GM18909 (cell line): ENCODE measurements around the gene SOX13.

Experiments
- ATAC-seq: cut with Tn5 transposase; IDR thresholded peaks from one replicate; pipeline ENCODE4 v1.9.1; 2021; ENCODE audit warnings: mild to moderate bottlenecking; ENCODE audit not compliant: unreplicated experiment, poor library complexity

SOX13 gene

DNA sequence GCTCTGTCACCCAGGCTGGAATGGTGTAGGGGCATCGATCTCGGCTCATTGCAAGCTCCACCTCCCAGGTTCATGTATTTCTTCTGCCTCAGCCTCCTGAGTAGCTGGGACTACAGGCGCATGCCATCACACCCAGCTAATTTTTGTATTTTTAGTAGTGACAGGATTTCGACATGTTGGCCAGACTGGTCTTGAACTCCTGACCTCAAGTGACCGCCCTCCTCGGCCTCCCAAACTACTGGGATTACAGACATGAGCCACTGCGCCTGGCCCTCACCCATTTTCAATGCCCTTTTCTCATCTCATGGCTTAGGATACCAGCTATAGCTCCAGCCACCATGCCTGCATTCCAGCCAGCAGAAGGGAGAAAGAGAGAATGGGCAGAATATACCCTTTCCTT, 12.9 kb upstream of the SOX13 start:
- no peak for ATAC-seq

DNA sequence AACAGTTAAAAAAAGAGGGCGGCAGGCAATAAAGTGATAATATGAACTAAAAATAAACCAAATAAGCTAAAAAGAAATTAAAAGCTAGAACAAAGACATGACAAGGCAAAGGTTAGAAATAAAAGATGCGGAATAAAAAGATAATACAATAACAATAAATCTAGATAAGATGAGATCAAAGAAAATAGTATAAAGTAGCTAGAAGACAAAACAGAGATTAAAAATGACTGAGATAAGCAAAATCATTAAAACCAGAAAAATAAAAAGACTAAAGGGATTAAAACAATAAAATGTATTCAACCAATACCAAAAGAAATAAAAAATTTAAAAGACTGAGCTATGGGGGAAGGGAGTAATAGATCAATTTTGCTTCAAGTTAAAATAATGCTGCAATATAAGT, 10.8 kb upstream of the SOX13 start:
- ATAC-seq = no peak

DNA sequence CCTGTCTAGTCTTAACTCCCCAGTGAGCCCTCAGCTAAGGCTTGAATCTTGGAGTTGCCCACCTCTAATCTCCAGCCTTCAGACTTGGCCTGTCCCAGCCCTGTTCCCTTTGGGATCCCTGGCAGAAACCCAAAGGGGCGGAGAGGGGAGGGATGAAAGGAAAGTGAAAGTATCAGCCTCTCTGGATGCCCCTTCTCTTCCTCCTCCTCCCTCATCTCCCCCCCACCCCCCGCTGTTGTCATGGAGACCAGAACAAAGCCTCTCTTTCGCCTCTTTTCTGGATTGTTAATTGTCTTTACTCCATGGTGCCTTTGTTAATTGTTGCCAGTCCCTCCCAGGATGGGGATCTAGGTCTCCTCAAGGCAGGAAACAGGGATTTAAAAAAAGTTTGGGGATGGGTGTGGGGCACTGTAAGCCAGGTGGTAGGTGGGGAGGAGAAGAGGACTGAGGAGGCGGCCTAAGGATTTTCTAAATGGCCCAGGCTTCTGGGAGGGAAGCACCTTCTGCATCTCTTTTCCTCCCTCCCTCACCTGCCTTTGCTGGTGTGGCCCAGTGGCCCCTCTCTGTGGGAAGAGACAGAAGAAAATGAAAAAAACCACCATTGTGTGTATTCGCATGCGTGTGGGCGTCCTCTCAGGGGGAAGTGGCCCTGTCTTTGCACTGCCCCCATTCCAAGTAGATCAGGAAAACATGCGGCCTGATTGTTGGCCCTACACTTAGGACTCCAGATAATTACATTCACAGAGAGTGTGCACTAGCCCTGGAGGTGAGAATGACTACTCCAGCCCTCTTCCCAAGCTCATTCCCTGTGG, 7.5 kb upstream of the SOX13 start:
- ATAC-seq = no peak

DNA sequence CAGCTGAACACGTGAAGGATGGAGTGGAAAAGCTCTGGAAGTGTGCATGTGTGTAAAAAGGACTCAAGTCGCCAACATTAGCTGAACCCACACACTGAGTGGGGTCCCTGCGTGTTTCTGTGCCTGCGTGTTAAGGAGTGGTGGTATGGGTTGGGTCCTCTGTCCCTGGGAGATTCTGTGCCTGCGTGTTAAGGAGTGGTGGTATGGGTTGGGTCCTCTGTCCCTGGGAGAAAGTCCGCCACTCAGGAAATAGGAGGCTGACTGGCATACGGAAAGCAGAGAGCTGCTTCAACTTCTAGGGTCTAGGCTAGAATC, 7.0 kb upstream of the SOX13 start:
- ATAC-seq = no peak

DNA sequence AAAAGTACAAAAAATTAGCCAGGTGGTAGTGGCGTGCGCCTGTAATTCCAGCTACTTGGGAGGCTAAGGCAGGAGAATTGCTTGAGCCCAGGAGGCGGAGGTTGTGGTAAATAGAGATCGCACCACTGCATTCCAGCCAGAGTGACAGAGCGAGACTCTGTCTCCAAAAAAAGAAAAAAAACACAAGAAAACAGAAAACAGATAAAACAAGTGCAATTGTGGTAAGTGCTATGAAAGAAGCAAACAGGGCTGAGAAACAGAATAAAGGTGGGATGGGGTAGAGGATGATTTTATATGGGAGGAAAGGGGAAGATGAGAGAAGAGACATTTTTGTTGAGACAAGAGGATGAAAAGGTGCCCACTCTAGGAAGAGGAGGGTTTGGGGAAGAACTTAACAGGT, 5.0 kb upstream of the SOX13 start:
- no peak for ATAC-seq

DNA sequence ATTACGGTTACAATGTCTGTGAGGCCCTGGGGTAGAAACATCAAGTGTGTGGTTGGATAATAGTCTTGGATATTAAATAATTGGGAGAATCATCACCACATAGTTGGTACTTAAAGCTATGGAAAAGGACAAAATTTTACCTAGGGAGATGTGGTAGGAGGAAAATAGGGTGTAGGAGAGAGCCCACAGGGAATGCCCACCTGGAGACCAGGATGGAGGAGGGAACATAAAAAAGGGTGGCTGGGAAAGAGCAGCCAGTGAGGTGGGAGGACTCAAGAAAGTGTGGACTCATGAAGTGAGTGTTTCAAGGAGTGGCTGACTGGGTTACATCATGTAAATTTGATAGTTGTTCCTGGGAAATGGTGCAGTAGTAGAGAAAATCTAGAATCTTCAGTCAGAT, 3.0 kb upstream of the SOX13 start:
- no peak for ATAC-seq

DNA sequence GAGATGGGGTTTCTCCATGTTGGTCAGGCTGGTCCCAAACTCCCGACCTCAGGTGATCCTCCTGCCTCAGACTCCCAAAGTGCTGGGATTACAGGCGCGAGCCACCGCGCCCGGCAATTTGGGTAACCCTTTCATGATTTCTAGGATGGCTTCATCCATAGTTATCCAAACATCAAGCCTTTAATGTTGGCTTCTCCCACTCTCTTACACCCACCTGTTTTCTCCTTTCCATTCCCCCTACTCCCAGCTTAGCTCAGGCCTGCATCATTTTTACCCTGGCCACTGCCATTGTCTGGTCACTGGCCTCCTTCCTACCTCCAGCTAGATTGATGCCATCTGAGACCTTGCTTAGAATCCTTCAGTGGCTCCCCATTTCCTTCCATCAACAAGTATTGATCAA, 2.0 kb upstream of the SOX13 start:
- ATAC-seq = no peak

DNA sequence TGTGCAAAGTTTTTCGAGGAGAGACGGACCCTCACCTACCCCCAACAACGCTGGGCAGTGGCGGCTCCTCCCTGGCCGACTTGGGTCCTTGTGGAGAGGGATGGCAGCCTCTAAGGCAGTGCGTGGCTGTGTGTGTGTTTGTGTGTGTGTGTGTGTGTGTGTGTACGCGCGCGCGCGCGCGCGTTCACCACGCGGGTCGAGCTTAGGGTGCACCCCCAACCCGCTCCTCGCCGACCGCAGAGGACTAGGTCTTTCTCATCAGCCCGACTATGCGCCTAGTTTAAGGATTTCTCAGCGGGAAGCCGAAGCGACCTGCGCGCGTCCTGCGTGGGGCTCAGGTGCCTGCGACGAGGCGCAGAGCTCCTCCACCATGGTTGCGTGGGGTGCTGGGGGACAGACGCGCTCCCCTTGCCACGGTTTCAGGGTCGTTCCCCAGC, 940 bp downstream of the SOX13 start:
- ATAC-seq = no peak

DNA sequence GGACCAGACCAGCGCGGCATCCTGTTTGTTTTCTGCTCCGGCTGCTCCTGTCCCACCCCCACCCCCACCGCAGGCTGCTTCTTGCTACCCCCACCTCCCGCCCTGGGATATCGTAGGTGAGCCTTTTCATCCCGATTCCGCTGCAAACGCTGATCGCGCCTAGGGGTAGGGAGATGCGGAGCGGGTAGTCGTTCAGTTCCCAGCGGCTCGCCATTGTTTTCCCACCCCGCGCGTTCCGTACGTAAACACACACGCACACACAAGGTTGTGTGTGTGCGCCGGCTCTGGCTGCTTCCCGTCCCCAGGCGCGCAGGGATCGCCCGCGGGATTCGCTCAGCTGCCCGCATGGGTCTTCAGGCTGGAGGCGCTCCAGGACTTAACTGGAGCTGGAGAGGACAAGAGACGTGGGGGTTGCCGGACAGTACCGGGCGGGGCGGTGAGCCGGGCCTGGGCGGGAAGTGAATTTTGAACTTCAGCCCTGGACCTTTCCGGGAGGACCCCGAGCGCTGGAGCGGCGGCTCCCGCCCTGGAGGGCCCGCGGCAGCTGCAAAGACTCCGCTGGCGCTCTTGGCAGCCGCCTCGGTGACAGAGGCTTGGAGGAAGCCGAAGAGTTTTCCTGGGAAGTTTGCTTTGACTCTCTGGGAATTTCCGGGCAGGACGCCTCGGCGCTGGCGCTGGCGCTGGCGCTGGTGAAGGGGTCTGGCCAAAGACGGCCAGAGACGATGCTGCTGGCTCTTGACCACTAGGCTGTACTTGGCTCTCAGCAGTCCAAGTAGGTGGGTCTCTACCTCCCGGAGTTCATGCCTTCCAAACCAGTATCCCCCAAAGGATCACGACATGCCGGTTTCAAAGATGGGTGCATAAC, 1.6 kb downstream of the SOX13 start:
- ATAC-seq = no peak

DNA sequence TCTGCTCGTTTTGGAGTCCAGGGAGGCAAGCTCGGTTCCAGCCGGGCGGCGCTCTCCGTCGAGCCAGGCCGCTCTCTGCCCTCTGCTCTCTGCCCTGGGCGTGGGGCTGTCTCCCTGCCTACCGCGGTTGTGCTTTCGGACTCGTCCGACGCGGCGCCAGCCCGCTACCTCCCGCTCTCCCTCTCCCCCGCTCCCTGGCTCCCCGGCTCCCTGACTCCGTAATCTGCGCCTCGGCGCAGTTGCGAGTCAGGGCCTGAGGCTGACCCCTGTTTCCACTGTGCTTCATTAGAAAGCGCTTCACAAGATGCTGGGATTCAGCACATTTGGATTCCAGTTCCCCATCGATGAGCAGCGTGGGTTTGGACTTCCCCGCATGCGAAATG, 2.2 kb downstream of the SOX13 start:
- no peak for ATAC-seq

DNA sequence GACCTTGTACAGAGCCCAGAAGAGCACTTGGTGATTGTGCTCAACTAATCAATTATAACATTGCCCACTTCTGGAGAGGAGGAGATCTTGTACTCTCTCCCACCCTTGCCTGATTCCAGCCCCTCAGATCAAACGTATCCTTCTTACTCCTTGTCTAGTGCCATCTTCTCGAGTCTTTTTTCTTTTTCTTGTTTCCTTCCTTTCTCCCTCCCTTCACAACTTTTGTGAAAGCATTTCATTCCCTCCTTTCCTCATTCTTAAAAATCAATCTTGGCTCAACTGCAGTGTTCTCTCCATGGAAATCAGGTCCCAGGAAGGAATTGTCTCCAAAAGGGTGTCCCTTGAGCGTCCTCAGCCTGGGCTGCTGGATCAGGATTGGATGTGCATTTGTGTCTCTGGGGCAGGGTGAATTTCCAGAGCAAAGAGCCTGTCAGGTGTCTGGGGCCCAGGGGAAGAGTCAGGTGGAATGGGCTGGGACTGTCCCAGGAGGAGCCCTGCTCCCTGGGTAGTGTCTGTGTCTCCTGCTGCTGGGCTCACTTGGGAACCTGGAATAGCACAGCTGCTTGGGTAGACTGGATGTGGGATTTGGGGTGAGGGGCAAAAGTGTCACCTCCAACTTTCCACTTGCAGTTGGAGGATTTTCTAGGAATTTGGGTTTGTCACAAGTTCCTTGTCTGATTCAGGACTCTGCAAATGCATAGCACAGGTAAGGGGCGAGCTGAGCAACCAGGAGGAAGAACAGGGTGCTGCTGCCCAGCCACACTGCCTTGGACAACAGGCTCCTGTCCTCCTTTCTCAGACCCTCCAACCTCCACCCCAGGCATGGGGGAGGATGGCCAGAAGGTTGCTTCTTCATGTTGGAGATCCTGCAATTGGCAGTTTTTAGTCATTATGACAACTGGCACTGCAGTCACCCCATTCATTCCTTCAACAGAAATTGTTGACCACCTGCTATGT, 3.3 kb downstream of the SOX13 start:
- no peak for ATAC-seq

DNA sequence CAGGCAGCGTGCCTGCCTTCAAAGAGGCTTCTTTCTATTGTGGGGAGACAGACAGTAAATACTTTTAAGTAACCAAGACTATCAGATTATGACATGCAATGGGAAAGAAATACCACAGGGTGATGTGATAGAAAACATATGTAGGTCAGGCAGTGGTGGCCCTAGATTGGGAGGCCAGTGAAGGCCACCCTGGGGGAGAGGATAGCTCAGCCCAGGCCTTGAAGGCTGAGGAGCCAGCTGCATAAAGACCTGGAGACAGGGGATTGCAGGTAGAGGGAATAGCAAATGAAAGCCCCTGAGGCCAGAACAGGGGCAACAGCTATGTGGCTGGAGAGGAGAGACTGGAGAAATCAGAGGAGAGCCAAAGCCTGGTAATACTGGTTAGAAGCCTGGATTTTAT, 4.0 kb downstream of the SOX13 start:
- no peak for ATAC-seq

DNA sequence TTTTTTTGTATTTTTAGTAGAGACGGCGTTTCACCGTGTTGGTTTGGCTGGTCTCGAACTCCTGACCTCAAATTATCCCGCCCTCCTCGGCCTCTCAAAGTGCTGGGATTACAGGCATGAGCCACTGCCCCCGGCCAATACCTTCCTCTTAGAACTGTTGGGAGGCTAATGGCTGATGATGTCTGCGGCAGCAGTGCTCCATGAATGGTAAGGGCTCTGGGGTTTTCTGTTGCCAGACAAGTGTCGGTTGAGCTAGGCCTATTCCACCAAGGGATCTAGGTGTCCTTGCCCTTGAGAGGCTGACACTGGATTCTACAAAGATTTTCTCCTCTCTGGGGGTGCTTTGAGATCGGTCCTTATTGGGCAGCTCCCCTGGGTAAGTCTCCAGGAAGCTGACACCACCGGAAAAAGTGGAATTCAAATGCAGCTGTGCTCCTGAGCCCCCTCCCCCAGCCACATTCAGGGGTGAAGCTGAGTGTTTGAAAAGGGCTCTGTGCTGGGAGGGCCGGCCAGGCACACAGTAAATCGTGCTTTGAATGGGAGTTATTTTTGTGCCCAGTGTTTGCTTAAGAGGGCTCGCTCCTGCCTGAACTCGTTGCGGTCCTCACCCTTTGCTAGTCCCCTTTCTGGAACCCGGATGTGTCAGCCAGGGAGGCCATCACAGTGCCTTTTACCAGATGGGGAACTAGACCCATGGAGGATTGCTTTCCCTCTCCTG, 5.2 kb downstream of the SOX13 start:
- no peak for ATAC-seq

DNA sequence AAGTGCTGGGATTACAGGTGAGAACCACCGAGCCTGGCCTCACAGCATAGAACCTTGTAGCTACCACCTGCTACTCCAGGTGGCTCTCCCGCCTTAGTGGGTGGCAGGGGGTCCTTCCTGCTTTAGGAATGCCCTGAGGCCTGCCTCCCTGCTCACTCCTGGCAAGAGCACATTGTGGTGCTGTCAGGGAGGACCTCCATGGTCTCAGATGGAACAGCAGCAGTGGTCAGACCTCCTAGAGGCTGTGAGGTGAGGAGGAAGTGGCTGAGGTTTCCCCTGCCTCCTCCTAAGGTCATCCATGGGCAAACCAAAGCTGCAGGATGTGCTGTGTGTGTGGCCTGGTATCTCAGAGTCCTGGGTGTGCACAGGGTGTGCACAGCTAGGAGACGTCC, 6.7 kb downstream of the SOX13 start:
- no peak for ATAC-seq

DNA sequence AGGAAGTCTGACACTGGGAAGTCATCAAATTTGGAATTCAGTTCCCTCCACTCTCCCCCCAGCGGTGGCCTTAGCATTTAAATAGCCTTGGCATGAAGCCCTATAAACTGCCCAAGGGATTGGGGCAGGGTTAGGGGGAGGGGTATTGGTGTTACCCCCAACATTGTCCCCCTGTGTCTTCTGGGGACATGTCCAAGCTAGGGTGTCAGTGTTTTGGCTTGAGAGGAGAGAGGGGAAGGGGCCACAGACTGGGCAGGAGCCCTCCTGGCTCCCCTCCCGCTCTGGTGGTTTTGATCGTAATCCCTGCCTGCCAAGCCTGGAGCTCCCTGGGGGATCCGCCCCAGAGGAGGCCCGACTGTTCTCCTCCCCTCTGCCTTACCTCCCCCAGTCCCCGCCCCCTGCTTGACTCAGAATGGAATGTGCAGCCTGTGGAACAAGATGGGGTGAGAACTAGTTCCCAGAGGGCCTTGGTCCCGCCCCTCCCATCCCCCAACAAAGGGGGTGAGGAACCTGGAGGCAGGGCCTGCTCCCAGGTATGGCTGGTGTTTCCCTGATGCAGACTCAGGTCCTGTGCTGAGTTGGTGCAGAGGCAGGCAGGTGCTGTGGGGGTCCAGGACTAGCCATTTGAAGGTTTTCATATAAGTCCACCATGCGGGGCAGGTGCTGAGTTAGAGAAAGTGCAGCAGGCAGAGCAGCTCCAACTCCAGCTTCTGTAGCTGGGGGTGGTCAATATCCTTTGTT, 7.4 kb downstream of the SOX13 start:
- ATAC-seq = no peak

DNA sequence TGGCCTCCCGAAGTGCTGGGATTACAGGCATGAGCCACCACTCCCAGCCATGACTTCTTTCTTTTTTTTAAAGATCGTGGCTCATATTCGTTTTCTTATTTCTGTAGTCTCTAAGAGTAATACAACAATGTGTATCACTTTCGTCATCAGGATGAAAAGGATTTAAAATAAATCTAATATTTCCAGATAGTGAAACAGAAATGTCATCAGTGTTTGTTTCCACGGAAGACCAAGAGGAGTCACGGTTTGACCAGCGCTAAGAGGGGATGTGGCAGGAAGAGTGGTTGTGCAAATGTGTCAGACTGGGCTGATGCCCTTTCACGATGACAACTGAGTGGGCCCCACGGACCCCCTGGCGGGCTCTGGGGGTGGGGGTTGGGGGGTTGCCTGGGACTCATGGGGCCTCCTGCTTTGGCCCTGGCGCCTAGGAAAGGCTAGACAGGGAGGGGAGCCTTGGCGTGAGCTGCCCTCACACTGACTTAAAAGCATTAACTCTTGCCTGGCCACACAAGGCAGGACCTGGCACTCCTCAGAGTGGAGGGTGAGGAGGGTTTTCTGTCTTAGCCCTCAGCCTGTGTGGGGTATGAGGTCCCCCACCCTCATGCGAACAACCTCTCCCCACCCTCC, 8.4 kb downstream of the SOX13 start:
- ATAC-seq = no peak

DNA sequence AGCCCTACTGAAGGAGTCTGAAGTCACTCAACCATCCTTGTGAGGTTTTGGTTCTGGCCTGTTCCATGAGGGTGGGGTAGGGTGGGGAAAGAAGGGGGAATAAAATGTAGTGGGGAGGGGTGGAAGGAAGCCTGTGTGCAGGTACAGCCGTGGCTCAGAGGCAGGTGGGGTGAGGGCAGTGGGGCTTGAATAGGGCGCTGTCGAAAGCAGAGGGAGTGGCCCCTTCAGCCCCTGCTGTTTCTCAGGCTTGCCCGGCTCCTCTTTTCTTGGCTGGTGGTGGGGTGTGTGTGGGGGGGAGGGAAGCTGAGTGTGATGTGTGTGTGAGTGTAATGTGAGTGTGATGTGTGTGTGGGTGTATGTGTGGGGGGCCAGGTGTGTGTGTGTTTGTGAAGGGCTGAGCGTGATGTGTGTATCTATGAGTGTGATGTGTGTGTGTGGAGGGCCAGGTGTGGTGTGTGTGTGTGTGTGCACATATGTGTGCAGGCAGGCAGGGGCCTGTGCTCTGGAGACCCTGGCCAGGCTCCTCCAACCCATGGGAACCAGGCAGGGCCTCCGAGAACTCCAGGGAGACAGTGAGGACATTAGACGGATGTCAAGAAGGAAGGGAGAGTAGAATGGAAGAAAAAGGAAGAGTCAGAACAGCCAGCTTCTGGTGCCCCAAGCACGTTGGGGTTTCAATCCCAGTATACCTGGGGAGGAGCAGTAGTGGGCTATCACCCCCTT, 9.0 kb downstream of the SOX13 start:
- no peak for ATAC-seq

DNA sequence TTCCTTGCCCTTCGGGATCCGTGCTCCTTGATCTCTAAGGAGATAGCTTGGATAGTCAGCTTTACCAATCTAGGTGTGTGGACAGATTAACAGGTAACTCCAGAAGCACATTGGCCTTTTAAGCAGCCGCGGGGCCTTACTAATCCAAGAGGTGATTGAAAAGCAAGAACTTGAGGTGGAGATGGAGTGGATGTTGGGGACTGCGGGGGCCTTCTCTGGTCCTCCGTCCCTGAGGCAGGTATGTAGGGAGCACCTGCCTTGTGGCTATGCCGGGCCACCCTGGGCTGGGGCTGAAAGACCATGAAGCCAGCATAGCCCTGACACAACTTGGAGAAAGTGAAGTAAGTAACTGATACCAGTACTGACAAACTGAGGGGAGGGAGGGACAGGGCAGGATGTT, 10.6 kb downstream of the SOX13 start:
- no peak for ATAC-seq
